Activated naive CD4-positive, alpha-beta T cell (primary cell): ENCODE measurements around the gene PATJ.
"Not testable (repeated sequence)": the region's sequence is repeated elsewhere in the genome, so short reads cannot be mapped to it uniquely, and the experiment has no call there.

Source experiments
- DNase-seq, 4 experiments: peaks; one replicate each; lab custom pipeline; 2025; lab: John Stamatoyannopoulos, UW

PATJ gene

GRCh38 chr1:61748566-61748965 lies 6.3 kb downstream of the PATJ start:
- no peak for DNase-seq

GRCh38 chr1:61749574-61749973 lies 7.3 kb downstream of the PATJ start:
- no peak for DNase-seq

- DNase-seq = no peak
Measured at GRCh38 chr1:61752921-61753389, 10.7 kb downstream of the PATJ start.

GRCh38 chr1:61753998-61754508 lies 11.8 kb downstream of the PATJ start:
- no peak for DNase-seq

- DNase-seq = no peak
Measured at GRCh38 chr1:61754545-61754944, 12.3 kb downstream of the PATJ start.

- DNase-seq = no peak
Measured at GRCh38 chr1:61756773-61757172, 14.5 kb downstream of the PATJ start.

GRCh38 chr1:61757950-61758349 lies 15.7 kb downstream of the PATJ start:
- DNase-seq = no peak

GRCh38 chr1:61770131-61770530 lies 27.9 kb downstream of the PATJ start:
- no peak for DNase-seq

- DNase-seq = no peak
Measured at GRCh38 chr1:61776091-61776490, 33.8 kb downstream of the PATJ start.

GRCh38 chr1:61779231-61779630 lies 37.0 kb downstream of the PATJ start:
- DNase-seq = no peak

GRCh38 chr1:61781151-61781550 lies 38.9 kb downstream of the PATJ start:
- no peak for DNase-seq

- peak in 2 of 4 experiments; percentile 7 to 35 for DNase-seq
Measured at GRCh38 chr1:61782771-61783170, 40.5 kb downstream of the PATJ start.

- no peak for DNase-seq
Measured at GRCh38 chr1:61784726-61785125, 42.4 kb downstream of the PATJ start.

GRCh38 chr1:61790837-61791236 lies 48.6 kb downstream of the PATJ start:
- DNase-seq = no peak

- no peak for DNase-seq
Measured at GRCh38 chr1:61797045-61797755, 54.9 kb downstream of the PATJ start.

- not testable (repeated sequence) for DNase-seq
Measured at GRCh38 chr1:61801047-61801446, 58.8 kb downstream of the PATJ start.

GRCh38 chr1:61807606-61808140 lies 65.4 kb downstream of the PATJ start:
- no peak for DNase-seq

GRCh38 chr1:61808321-61808720 lies 66.0 kb downstream of the PATJ start:
- no peak for DNase-seq

- DNase-seq = no peak
Measured at GRCh38 chr1:61808968-61809367, 66.7 kb downstream of the PATJ start.

- no peak for DNase-seq
Measured at GRCh38 chr1:61812916-61813315, 70.6 kb downstream of the PATJ start.

- no peak for DNase-seq
Measured at GRCh38 chr1:61816191-61816590, 73.9 kb downstream of the PATJ start.

GRCh38 chr1:61818992-61819391 lies 76.7 kb downstream of the PATJ start:
- DNase-seq = no peak

GRCh38 chr1:61819421-61819820 lies 77.1 kb downstream of the PATJ start:
- no peak for DNase-seq

- DNase-seq = no peak
Measured at GRCh38 chr1:61825393-61825792, 83.1 kb downstream of the PATJ start.
